Aortic smooth muscle cell (primary cell): ENCODE measurements around the gene PABPC1L. TPM values are rescaled to one million over a fixed set of nuclear protein-coding genes. Genes with fewer than 3 reads are reported as not detected.

Experiments
- total RNA-seq: library from RNA; depleted of rRNA; stranded (reverse); fragments of >200 nt; gene quantifications from 2 replicates; pipeline ENCODE4 v1.2.3, GENCODE V29; 2014

The PABPC1L gene
- 4.9 and 7.1 TPM in 2 replicates for total RNA-seq

DNA sequence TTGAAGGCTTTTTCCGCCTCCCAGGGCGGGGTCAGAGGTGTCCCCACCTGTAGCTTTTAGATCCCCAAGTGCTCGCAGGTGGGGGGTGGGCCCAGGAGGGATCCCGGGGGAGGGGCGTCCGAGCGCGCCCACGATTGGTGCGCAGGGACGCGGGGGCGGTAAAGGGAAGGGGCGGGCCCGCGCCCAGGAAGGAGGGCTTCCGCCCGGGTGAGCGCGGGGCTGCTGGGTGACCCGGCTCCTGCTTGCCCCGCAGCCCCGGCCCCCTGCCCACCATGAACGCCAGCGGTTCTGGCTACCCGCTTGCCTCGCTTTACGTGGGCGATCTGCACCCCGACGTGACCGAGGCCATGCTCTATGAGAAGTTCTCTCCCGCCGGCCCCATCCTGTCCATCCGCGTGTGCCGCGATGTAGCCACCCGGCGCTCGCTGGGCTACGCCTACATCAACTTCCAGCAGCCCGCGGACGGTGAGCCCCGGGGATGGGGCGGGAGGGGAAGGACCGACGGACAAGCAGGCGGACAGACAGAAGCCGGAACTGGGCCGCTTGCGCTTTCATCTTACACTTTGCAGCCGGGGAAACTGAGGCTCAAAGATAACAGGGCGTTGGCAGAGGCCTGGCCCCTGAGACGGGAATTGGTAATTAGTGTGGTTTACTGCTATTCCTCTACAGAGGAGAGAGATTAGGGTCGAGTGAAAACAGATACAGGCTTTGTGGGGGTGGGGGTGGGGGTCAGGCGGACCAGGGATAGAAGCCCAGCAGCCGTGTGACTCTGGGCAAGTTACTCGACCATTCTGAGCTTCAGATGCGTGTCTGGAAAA lies at the start of gene PABPC1L:
Gene PABPC1L, plus strand, starts transcription at position 189 of the 818 bp plus-strand sequence. Its CDS starts 84 bp downstream, at position 273.

GRCh38 chr20:44885392-44886265 lies 24.2 kb upstream of the PABPC1L start, which contains the start of gene YWHAB:
YWHAB (plus strand) TSS chr20:44885705; CDS start chr20:44901534, 15,829 bp downstream.

DNA sequence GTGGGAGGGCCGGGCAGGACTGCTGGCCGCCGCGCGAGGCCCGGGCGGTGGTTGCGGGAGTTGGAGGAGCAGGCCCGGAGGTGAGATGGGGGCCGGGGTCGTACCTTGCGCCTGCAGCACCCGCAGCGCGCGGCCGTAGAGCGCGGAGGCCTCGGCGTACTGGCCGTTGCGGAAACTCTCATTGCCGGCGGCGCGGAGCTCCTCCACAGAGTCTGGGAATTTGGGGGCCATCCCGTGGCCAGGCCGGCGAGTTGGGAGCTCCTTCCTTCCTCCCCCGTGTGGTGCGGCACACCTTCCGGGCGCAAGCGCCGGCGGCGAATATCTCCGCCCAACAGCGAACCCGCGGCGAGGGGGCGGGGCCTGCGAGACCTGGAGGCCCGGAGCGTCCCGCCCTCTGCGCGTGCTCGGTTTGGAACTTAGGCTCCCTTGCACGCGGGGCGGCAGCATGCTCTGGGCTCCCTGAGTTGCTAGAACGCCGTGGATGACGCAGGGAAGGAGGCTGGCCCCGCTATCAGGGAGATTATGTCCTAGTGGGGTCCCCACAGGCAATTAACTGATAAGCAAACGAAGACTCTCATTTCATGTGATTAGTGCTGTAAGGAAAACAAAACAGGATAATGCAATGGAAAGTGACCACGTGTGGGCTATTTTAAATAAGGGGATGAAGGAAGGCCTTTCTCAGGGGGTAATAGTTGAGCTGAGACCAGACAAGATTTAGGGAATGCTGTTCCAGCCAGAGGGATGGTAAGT lies 50.4 kb downstream of the PABPC1L start, which contains the start of gene TOMM34:
Gene TOMM34, minus strand, starts transcription at position 295 of the 750 bp plus-strand sequence. Its CDS starts 64 bp downstream, at position 231.

DNA sequence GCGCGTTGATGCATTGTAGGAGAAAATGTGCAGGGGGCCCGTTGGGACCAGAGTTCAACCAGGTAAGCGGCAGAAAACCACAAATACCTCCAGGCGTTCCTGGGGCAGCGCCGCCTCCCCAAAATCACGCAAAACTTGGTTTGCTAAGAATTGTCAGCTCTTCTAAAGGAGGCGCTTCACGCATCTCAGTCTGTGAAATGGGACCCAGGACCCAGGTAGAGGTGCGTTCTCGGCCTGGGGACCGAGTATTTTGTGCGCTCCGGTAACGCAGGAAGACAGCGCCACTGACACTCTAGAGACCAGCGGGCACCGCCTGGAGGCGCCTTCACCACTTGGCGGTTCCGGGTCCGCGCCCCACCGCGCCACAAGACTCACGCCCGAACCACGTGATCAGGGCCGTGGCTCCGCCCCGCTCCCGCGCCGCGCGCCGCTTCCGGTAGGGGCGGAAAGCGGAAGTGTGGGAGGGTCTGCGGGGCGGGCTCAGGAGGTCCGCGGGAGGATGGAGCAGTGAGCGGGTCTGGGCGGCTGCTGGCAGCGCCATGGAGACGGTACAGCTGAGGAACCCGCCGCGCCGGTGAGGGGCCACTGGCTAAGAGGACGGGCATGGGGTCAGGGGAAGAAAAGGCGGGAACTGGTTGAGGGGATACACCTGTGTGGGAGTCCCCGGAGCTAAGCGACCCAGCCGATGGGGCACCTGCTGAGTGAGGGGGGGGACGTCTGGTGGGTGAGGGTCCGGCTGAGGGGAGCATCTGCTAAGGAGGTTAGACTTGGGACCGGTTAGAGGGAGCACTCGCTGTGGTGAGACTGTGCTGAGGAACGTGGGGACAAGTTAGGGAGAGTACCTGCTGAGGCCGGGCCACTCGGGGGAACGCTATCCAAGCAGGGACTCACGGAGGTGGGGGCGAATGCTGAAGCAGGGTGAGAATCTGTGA lies 56.4 kb downstream of the PABPC1L start, which contains the start of gene STK4:
Gene STK4, plus strand, starts transcription at position 483 of the 932 bp plus-strand sequence. Its CDS starts 57 bp downstream, at position 540.

Other genes with a start within 250 kb of the PABPC1L start
- gene CCN5, start 194.7 kb upstream of the PABPC1L start, total RNA-seq, result 0.40 and 0.93 TPM in 2 replicates
- 0.26 and 0.37 TPM in 2 replicates for gene KCNK15, start 164.2 kb upstream of the PABPC1L start, total RNA-seq
- 0.06 TPM in 1 of 2 replicates, not detected in the other for gene RIMS4, start 99.5 kb upstream of the PABPC1L start, total RNA-seq
- 86.3 and 101 TPM in 2 replicates for gene YWHAB, start 24.4 kb upstream of the PABPC1L start, total RNA-seq
- 16.5 and 23.6 TPM in 2 replicates for gene TOMM34, start 50.3 kb downstream of the PABPC1L start, total RNA-seq
- gene STK4, start 56.5 kb downstream of the PABPC1L start, total RNA-seq, result 24.7 and 27.2 TPM in 2 replicates
- gene KCNS1, start 191.1 kb downstream of the PABPC1L start, total RNA-seq, result not detected in 2 replicates
- not detected in 2 replicates for gene WFDC5, start 205.1 kb downstream of the PABPC1L start, total RNA-seq
- gene WFDC12, start 214.4 kb downstream of the PABPC1L start, total RNA-seq, result not detected in 2 replicates